Stomach (tissue), 9 donors: ENCODE measurements around the gene CLCN6. TPM values are rescaled to one million over a fixed set of nuclear protein-coding genes. Genes with fewer than 3 reads are reported as not detected.

Experiments
- DNase-seq, 2 donors: peaks; one replicate each; pipeline versions ENCODE4 v3.0.0 to v3.0.0-alpha.2; 2013 to 2019
- H3K27ac ChIP-seq, 5 donors: fragments of 200-600 bp in 4 of 5; sonication (generic) in 4 of 5; one replicate each; pipeline ENCODE4 v1.5.1; 2013 to 2019; ENCODE audit warnings: mild to moderate bottlenecking in 1 of 5, moderate library complexity in 1 of 5
- H3K27me3 ChIP-seq, 3 donors: fragments of 200-600 bp; sonication (generic); one replicate each; pipeline ENCODE4 v1.5.1; 2017 to 2019; ENCODE audit warnings: mixed run types in 1 of 3
- H3K36me3 ChIP-seq, 4 donors: fragments of 200-600 bp; sonication (generic); 1 replicate in 3 of 4; 2 replicates in 1 of 4; pipeline ENCODE4 v1.5.1; 2016 to 2019
- H3K4me1 ChIP-seq, 4 donors: fragments of 200-600 bp; sonication (generic); one replicate each; pipeline ENCODE4 v1.5.1; 2016 to 2019
- H3K4me3 ChIP-seq, 4 donors: fragments of 200-600 bp; sonication (generic) in 3 of 4; one replicate each; pipeline ENCODE4 v1.5.1; 2016 to 2019; ENCODE audit warnings: mild to moderate bottlenecking in 1 of 4
- H3K9me3 ChIP-seq, 4 donors: fragments of 200-600 bp; sonication (generic); one replicate each; pipeline ENCODE4 v1.5.1; 2016 to 2019
- EP300 ChIP-seq: sonication (generic); formaldehyde crosslinking; IDR thresholded peaks from one replicate; pipeline ENCODE4 v1.6.1; 2017; ENCODE audit warnings: antibody characterized with exemption
- POLR2A ChIP-seq, 4 donors: fragments of 450-650 bp; IDR thresholded peaks; one replicate each; pipeline ENCODE4 v1.6.1; 2016; ENCODE audit warnings: antibody characterized with exemption in 4 of 4, control low read depth in 2 of 4, mild to moderate bottlenecking in 1 of 4, moderate library complexity in 1 of 4
- POLR2AphosphoS5 ChIP-seq, 3 donors: sonication (generic); formaldehyde crosslinking; IDR thresholded peaks; one replicate each; pipeline ENCODE4 v1.6.1; 2016; ENCODE audit warnings: antibody characterized with exemption in 3 of 3
- WGBS, 5 donors: extraction: QIAGEN DNeasy Blood & Tissue Kit in 3 of 5; methylation state at CpG; one replicate each; pipeline versions ENCODE4 v1.1.5 to v1.1.7; 2013 to 2018; 5-methylcytosine and 5-hydroxymethylcytosine counted together
- intact Hi-C: fragments of 100-400 bp; cut with DNase I; formaldehyde crosslinking; loops from one replicate; pipeline ENCODE4 v1.15.1; 2023; ENCODE audit warnings: low total_unique reads
- polyA plus RNA-seq, 3 donors: library from polyadenylated mRNA; stranded (reverse); fragments of 200-250 nt; gene quantifications; one replicate each; pipeline ENCODE4 v1.2.3, GENCODE V29; 2013
- total RNA-seq, 5 donors: library from RNA; depleted of rRNA; stranded (reverse); fragments of >200 nt; gene quantifications; one replicate each; pipeline versions ENCODE4 v1.1.0 to v1.2.3, GENCODE V29; 2014 to 2016
- TF ChIP-seq, protein P1 (sequence below), 7 experiments: fragments of 450-650 bp in 4 of 7; fragments of 200-600 bp in 3 of 7; sonication (generic) in 3 of 7; IDR thresholded peaks; one replicate each; pipeline ENCODE4 v1.5.1; 2016 to 2019; ENCODE audit warnings: antibody characterized with exemption in 7 of 7, control low read depth in 2 of 7, mild to moderate bottlenecking in 1 of 7
- donor health status: healthy with polysubstance abuse.
- donor health status: Bipolar disorder and iron deficiency.
- donor health status: healthy.

Gene CLCN6
- total and polyA plus RNA-seq, 8 donors, result 4.1 to 49.6 (median 10.2) TPM

DNA sequence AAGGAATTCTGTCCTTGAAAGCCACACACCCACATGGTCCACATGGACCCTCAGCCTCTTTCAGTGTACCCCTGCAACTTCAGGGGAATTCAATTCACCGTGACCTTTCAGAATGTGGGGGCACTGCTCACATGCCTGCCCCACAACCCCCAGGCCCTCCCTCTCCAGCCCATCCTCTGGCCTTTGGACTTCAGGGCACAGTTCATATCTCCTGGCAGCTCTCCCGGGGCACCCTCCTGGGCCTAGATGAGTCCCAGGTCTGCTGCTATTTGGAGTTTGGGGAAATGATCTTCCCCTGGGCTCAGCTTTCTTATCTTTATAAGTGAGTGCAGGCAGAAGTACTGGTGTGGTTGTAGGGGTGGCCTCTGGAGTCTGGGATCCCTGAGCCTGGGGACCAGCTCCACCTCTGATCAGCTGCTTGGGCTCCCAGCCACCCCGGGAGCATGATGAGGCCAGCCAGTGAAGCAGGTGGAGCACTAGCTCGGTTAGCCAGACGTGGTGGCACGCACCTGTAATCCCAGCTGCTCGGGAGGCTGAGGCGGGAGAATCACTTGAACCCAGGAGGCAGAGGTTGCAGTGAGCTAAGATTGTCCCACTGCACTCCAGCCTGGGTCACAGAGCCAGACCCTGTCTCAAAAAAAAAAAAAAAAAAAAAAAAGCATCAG, 28.2 kb upstream of the CLCN6 start:
- TF ChIP-seq POLR2AphosphoS5 (IDR thresholded peaks at IDR 0.05) (no peak), POLR2A (IDR thresholded peaks at IDR 0.05) (no peak), EP300 (no peak)
- TF ChIP-seq, protein P1, sequence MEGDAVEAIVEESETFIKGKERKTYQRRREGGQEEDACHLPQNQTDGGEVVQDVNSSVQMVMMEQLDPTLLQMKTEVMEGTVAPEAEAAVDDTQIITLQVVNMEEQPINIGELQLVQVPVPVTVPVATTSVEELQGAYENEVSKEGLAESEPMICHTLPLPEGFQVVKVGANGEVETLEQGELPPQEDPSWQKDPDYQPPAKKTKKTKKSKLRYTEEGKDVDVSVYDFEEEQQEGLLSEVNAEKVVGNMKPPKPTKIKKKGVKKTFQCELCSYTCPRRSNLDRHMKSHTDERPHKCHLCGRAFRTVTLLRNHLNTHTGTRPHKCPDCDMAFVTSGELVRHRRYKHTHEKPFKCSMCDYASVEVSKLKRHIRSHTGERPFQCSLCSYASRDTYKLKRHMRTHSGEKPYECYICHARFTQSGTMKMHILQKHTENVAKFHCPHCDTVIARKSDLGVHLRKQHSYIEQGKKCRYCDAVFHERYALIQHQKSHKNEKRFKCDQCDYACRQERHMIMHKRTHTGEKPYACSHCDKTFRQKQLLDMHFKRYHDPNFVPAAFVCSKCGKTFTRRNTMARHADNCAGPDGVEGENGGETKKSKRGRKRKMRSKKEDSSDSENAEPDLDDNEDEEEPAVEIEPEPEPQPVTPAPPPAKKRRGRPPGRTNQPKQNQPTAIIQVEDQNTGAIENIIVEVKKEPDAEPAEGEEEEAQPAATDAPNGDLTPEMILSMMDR (IDR thresholded peaks at IDR 0.05), result no peak
- 68 to 86% (median 84%) methylated on average over 4 to 8 of the region's 8 CpGs for WGBS, 5 donors
- intact Hi-C loops, result no loop called here

DNA sequence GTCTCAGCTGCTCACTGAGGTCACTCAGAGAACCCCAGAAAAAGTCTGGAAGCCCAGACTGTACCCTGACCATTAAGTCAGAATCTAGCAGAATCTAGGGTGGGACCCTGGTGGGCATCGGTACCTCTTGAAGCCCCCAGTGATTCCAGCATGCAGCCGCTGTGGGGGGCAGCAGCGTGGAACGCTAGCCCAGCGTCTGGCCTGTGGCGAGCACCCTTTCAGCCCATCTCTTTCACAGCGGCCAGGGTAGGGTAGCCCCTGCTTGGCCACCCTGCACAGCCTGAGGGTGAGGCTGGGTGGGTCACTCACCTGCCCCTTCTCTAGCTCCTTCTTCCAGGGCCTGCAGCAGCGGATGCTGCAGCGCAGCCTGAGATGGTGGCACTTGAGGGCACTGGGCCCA, 27.7 kb upstream of the CLCN6 start:
- Histone ChIP-seq H3K27me3 (no peaks in the 10 kb centered on the region), H3K9me3 (no peaks in the 10 kb centered on the region), H3K4me1 (no peaks in the 10 kb centered on the region), H3K36me3 (no peaks in the 10 kb centered on the region), H3K27ac (no peak overlapping the region), H3K4me3 (no peak overlapping the region)
- intact Hi-C loops, result no loop called here
- 93 to 100% (median 96%) methylated on average over 6 to 9 of the region's 9 CpGs for WGBS, 5 donors
- no peak for DNase-seq
- TF ChIP-seq, protein P1 (IDR thresholded peaks at IDR 0.05), result no peak

More for the DNA sequence above, 28.2 kb upstream of the CLCN6 start:
- no peaks in the 10 kb centered on the region for H3K36me3 ChIP-seq
- H3K4me1 ChIP-seq, result no peaks in the 10 kb centered on the region
- H3K27ac ChIP-seq, result no peak overlapping the region
- no peak overlapping the region for H3K4me3 ChIP-seq
- no peaks in the 10 kb centered on the region for H3K27me3 ChIP-seq
- H3K9me3 ChIP-seq, result no peaks in the 10 kb centered on the region
- DNase-seq, result no peak

DNA sequence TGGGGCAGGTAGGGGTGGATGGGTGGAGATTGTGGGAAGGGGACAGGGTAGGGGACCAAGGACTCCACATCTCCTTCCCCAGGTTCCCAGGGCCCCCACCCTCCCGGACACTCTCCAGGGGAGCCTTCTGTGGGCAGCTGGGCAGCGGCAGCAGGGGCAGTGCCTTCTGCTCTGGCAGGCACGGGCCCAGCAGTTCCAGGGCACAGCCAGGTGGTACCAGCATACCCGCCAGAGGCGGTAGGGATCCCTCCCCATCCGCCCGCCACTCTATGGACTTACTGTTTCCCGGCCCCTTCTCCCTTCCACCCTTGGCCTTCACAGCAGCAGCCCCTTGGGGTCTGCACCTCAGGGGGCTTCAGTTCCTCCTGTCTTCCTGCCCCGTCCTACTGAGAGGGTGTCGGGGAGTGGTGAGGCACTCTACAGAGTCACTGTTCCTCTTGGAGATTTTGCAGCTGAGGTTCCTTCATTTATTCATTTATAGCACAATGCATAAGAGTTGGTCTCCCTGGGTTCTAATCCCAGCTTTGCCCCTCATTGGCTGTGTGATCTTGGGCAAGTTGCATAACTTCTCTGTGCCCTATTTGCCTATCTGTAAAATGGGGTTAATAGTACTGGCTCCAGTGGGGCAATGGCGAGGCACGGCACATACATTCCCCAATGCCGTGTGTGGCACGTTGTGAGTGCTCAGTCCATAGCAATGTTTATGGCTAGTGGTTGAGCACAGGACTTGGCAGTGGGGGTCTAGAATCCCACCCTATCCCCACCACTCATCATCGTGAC, 27.0 kb upstream of the CLCN6 start:
- H3K9me3 ChIP-seq, result no peaks in the 10 kb centered on the region
- TF ChIP-seq POLR2A (IDR thresholded peaks at IDR 0.05), result no peak
- H3K27me3 ChIP-seq, result no peaks in the 10 kb centered on the region
- no peaks in the 10 kb centered on the region for H3K4me1 ChIP-seq
- whole genome bisulfite sequencing, 5 donors, result 84 to 93% (median 89%) methylated on average over 11 to 15 of the region's 15 CpGs
- intact Hi-C loops, result no loop called here
- H3K27ac ChIP-seq, result no peak overlapping the region
- H3K36me3 ChIP-seq, result no peaks in the 10 kb centered on the region
- DNase-seq, result no peak
- H3K4me3 ChIP-seq, result no peak overlapping the region

DNA sequence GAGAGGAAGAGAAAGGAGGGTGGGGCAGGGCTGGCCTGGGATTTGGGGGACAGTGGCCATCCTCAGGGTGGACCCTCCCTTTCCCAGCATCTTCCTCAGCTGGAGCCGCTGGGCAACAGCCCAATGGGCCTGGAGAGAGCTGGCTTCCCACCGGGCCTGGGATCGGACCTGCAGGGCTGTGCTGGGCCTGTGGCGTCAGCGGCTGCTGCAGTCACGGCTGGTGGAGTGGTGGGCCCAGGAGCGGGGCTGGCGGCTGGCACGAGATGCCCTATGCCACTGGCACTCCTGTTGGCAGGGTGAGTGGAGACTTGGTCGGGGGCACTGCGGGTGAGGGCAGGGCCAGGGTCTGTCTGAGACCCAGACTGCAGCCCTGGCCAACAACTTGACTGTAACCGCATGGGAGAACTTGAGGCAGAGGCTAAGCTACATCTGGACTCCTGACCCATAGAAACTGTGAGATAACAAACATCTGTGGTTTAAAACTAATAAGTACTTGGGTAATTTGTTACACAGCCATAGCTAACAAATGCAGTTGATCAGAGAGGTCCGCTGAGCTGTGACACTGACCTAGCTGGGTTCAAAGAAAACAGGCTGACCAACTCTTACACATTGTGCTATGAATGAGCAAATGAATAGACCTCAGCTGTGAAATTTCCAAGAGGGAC, 26.1 kb upstream of the CLCN6 start:
- 82 to 93% (median 85%) methylated on average over 7 to 13 of the region's 13 CpGs for WGBS, 5 donors
- DNase-seq, result no peak
- Histone ChIP-seq H3K4me1 (peaks cover 3 to 7% (median 6%) of the 10 kb centered on the region in 4 donors), H3K36me3 (no peaks in the 10 kb centered on the region), H3K27me3 (no peaks in the 10 kb centered on the region), H3K9me3 (no peaks in the 10 kb centered on the region), H3K27ac (no peak overlapping the region), H3K4me3 (no peak overlapping the region)
- TF ChIP-seq, protein P1 (IDR thresholded peaks at IDR 0.05), result no peak
- no peak for TF ChIP-seq POLR2A (IDR thresholded peaks at IDR 0.05)
- TF ChIP-seq POLR2AphosphoS5 (IDR thresholded peaks at IDR 0.05), result no peak
- no peak for TF ChIP-seq EP300
- intact Hi-C loops, result no loop called here
